Measurements from ENCODE around the gene SORBS2. TPM values are rescaled to one million over a fixed set of nuclear protein-coding genes. Genes with fewer than 3 reads are reported as not detected.

SORBS2 gene
- total RNA-seq, 1 experiment from 2014 or later: 0.34 TPM

GRCh38 chr4:185567381-185568376 is 244.3 kb downstream of the SORBS2 start:
- intact Hi-C loops (cut with micrococcal nuclease): no loop called here
- Histone ChIP-seq H3K9me3 (ENCODE audit: control insufficient read depth in 1 of 2, insufficient read depth in 1 of 2, low read depth in 1 of 2, low read length in 2 of 2) (no peaks in the 10 kb centered on the region), H3K4me1 (ENCODE audit: control insufficient read depth in 1 of 2, insufficient read depth in 2 of 2, low read length in 2 of 2) (no peaks in the 10 kb centered on the region; a peak in 1 of 4 replicates), H3K27me3 (ENCODE audit: insufficient read depth, low read length) (no peaks in the 10 kb centered on the region), H3K27ac (ENCODE audit: low read depth, low read length) (no peak overlapping the region), H3K9ac (ENCODE audit: low read length) (no peak overlapping the region), H3K4me2 (ENCODE audit: low read length) (no peak overlapping the region), H3K9me2 (ENCODE audit: insufficient read depth) (no peaks in the 10 kb centered on the region), H2AFZ (ENCODE audit: low read depth, low read length, poor library complexity, severe bottlenecking) (no peak overlapping the region), H3K36me3 (ENCODE audit: control insufficient read depth in 1 of 2, insufficient read depth in 2 of 2, low read length in 2 of 2) (no peaks in the 10 kb centered on the region), H3K79me2 (ENCODE audit: insufficient read depth, low read length) (no peaks in the 10 kb centered on the region), H3K4me3 (replicated peaks in 1 of 2; ENCODE audit: low read depth in 1 of 2, low read length in 2 of 2) (no peak overlapping the region), H4K20me1 (ENCODE audit: insufficient read depth) (no peaks in the 10 kb centered on the region)
- RAD21 ChIA-PET (ENCODE audit: low non-redundant PET in 1 of 2, low total read pairs in 2 of 2, uncharacterized antibody in 2 of 2, unreplicated experiment in 2 of 2): no interaction called here
- CTCF ChIA-PET: no interaction called here
- no peak for DNase-seq (ENCODE audit: low read depth, low spot score)
- TF ChIP-seq ZFX (IDR thresholded peaks at IDR 0.05): no peak
- no peak for TF ChIP-seq EZH2 (IDR thresholded peaks at IDR 0.05)
- TF ChIP-seq TCF7L2 (IDR thresholded peaks at IDR 0.05; ENCODE audit: borderline replicate concordance, extremely low read depth, insufficient read depth, insufficient read length): no peak
- no peak for TF ChIP-seq SIN3A (IDR thresholded peaks at IDR 0.05; ENCODE audit: low read depth)
- TF ChIP-seq EZH2phosphoT487 (IDR thresholded peaks at IDR 0.05; ENCODE audit: borderline replicate concordance): no peak
- TF ChIP-seq POLR2A (IDR thresholded peaks at IDR 0.05; ENCODE audit: borderline replicate concordance, extremely low read depth, insufficient read depth, insufficient read length): no peak
- TF ChIP-seq POLR2AphosphoS5 (IDR thresholded peaks at IDR 0.05; ENCODE audit: low read depth, low read length): no peak
- TF ChIP-seq ELF1 (IDR thresholded peaks at IDR 0.05; ENCODE audit: borderline replicate concordance, low read depth): no peak
- no peak for TF ChIP-seq REST (IDR thresholded peaks at IDR 0.05; ENCODE audit: low read depth)
- TF ChIP-seq, protein P1, sequence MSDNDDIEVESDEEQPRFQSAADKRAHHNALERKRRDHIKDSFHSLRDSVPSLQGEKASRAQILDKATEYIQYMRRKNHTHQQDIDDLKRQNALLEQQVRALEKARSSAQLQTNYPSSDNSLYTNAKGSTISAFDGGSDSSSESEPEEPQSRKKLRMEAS (IDR thresholded peaks at IDR 0.05): no peak
- TF ChIP-seq, protein P2, sequence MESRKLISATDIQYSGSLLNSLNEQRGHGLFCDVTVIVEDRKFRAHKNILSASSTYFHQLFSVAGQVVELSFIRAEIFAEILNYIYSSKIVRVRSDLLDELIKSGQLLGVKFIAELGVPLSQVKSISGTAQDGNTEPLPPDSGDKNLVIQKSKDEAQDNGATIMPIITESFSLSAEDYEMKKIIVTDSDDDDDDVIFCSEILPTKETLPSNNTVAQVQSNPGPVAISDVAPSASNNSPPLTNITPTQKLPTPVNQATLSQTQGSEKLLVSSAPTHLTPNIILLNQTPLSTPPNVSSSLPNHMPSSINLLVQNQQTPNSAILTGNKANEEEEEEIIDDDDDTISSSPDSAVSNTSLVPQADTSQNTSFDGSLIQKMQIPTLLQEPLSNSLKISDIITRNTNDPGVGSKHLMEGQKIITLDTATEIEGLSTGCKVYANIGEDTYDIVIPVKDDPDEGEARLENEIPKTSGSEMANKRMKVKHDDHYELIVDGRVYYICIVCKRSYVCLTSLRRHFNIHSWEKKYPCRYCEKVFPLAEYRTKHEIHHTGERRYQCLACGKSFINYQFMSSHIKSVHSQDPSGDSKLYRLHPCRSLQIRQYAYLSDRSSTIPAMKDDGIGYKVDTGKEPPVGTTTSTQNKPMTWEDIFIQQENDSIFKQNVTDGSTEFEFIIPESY (IDR thresholded peaks at IDR 0.05; ENCODE audit: extremely low read depth, insufficient replicate concordance, low read length): no peak
- POLR2A ChIA-PET: no interaction called here
- no TSS peak for BruUV-seq (replicated peaks)
- ATAC-seq: no peak
